ENCODE results near the gene B4GALNT3.

- TF ChIP-seq CTCF (IDR thresholded peaks at IDR 0.05) = no peak
- no peak for TF ChIP-seq POLR2A (IDR thresholded peaks at IDR 0.05)
Measured at GRCh38 chr12:522692-523378, 63.1 kb downstream of the B4GALNT3 start.

Data from tibial nerve (tissue), 3 donors.